H9 (cell line): ENCODE measurements around the gene RBM18. TPM values are rescaled to one million over a fixed set of nuclear protein-coding genes. Genes with fewer than 3 reads are reported as not detected.

Source experiments
- DNase-seq: peaks from one replicate; pipeline ENCODE4 v3.0.0-alpha.2; 2017
- H2AFZ ChIP-seq: one replicate; pipeline ENCODE4 v1.6.1; 2013; ENCODE audit warnings: mild to moderate bottlenecking, low read length, control low read depth, moderate library complexity
- H2AK5ac ChIP-seq: 2 replicates; pipeline ENCODE4 v1.6.1; 2013; ENCODE audit warnings: low read length, control low read depth, mixed read lengths; ENCODE audit not compliant: insufficient read length
- H2BK120ac ChIP-seq: one replicate; pipeline ENCODE4 v1.6.1; 2013; ENCODE audit warnings: low read depth, mild to moderate bottlenecking, low read length, control low read depth, inconsistent platforms; ENCODE audit not compliant: poor library complexity, severe bottlenecking
- H2BK12ac ChIP-seq: 2 replicates; pipeline ENCODE4 v1.6.1; 2013; ENCODE audit warnings: low read length, control low read depth, mixed read lengths, low read depth; ENCODE audit not compliant: insufficient read length
- H2BK15ac ChIP-seq: 2 replicates; pipeline ENCODE4 v1.6.1; 2013; ENCODE audit warnings: low read depth, low read length, control low read depth
- H2BK20ac ChIP-seq: one replicate; pipeline ENCODE4 v1.6.1; 2013; ENCODE audit warnings: low read depth, mild to moderate bottlenecking, low read length, control low read depth, inconsistent platforms; ENCODE audit not compliant: poor library complexity, severe bottlenecking
- H2BK5ac ChIP-seq: 2 replicates; pipeline ENCODE4 v1.6.1; 2013; ENCODE audit warnings: low read length, control low read depth, mixed read lengths; ENCODE audit not compliant: insufficient read length
- H3K14ac ChIP-seq: 2 replicates; pipeline ENCODE4 v1.6.1; 2013; ENCODE audit warnings: low read length, control low read depth; ENCODE audit not compliant: insufficient read depth
- H3K18ac ChIP-seq: 2 replicates; pipeline ENCODE4 v1.6.1; 2013; ENCODE audit warnings: low read depth, mild to moderate bottlenecking, mixed read lengths, low read length, control low read depth; ENCODE audit not compliant: insufficient read length
- H3K23ac ChIP-seq: 2 replicates; pipeline ENCODE4 v1.6.1; 2013; ENCODE audit warnings: low read length, control low read depth, mixed read lengths, low read depth; ENCODE audit not compliant: insufficient read length
- H3K23me2 ChIP-seq: 2 replicates; pipeline ENCODE4 v1.6.1; 2013; ENCODE audit warnings: low read depth, mild to moderate bottlenecking, mixed read lengths, low read length, control low read depth; ENCODE audit not compliant: insufficient read length, poor library complexity, severe bottlenecking
- H3K27ac ChIP-seq: 2 replicates; pipeline ENCODE4 v1.5.1; 2013; ENCODE audit warnings: low read length, control low read depth, mixed read lengths, low read depth; ENCODE audit not compliant: insufficient read length
- H3K27me3 ChIP-seq: 2 replicates; pipeline ENCODE4 v1.6.1; 2013; ENCODE audit warnings: low read length, control low read depth, inconsistent platforms; ENCODE audit not compliant: insufficient read depth
- H3K4ac ChIP-seq: 2 replicates; pipeline ENCODE4 v1.6.1; 2013; ENCODE audit warnings: low read depth, mild to moderate bottlenecking, control low read depth, inconsistent platforms, low read length, moderate library complexity
- H3K4me1 ChIP-seq: 2 replicates; pipeline ENCODE4 v1.6.1; 2013; ENCODE audit warnings: low read length, control low read depth, inconsistent platforms; ENCODE audit not compliant: insufficient read depth
- H3K4me2 ChIP-seq: 2 replicates; pipeline ENCODE4 v1.6.1; 2013; ENCODE audit warnings: low read length, control low read depth, mixed read lengths; ENCODE audit not compliant: insufficient read length, insufficient read depth
- H3K56ac ChIP-seq: 2 replicates; pipeline ENCODE4 v1.6.1; 2013; ENCODE audit warnings: low read depth, mild to moderate bottlenecking, mixed read lengths, low read length, control low read depth; ENCODE audit not compliant: insufficient read length
- H3K79me1 ChIP-seq: 2 replicates; pipeline ENCODE4 v1.6.1; 2013; ENCODE audit warnings: low read depth, mild to moderate bottlenecking, moderate library complexity, low read length, control low read depth, inconsistent platforms; ENCODE audit not compliant: insufficient read depth, poor library complexity, severe bottlenecking
- H3K79me2 ChIP-seq: 2 replicates; pipeline ENCODE4 v1.6.1; 2013; ENCODE audit warnings: low read length, control low read depth, inconsistent platforms; ENCODE audit not compliant: insufficient read depth
- H3K9ac ChIP-seq: 2 replicates; pipeline ENCODE4 v1.6.1; 2013; ENCODE audit warnings: low read length, control low read depth, mixed read lengths; ENCODE audit not compliant: insufficient read length; ENCODE audit errors: extremely low read depth
- H3K9me3 ChIP-seq: one replicate; pipeline ENCODE4 v1.6.1; 2013; ENCODE audit warnings: low read depth, low read length, inconsistent platforms; ENCODE audit not compliant: control insufficient read depth
- H3T11ph ChIP-seq: one replicate; pipeline ENCODE4 v1.6.1; 2013; ENCODE audit warnings: mild to moderate bottlenecking, low read length, control low read depth, inconsistent platforms
- H4K20me1 ChIP-seq: one replicate; pipeline ENCODE4 v1.6.1; 2013; ENCODE audit not compliant: control insufficient read depth, insufficient read length, insufficient read depth
- H4K5ac ChIP-seq: 2 replicates; pipeline ENCODE4 v1.6.1; 2013; ENCODE audit warnings: low read depth, mild to moderate bottlenecking, mixed read lengths, low read length, control low read depth; ENCODE audit not compliant: insufficient read length
- H4K8ac ChIP-seq: replicated peaks from 2 replicates; pipeline ENCODE4 v1.6.1; 2013; ENCODE audit warnings: low read length, control low read depth, mixed read lengths, low read depth; ENCODE audit not compliant: insufficient read length
- H4K91ac ChIP-seq: 2 replicates; pipeline ENCODE4 v1.6.1; 2013; ENCODE audit warnings: low read depth, mild to moderate bottlenecking, moderate library complexity, mixed read lengths, low read length, control low read depth; ENCODE audit not compliant: insufficient read length
- H3K27ac Mint-ChIP-seq, 3 experiments: 2 replicates in 2 of 3; 3 replicates in 1 of 3; pipeline ENCODE4 v1.8.0; 2020 to 2021; ENCODE audit warnings: mixed read lengths in 3 of 3, mild to moderate bottlenecking in 1 of 3, moderate library complexity in 1 of 3
- H3K27me3 Mint-ChIP-seq: 2 replicates; pipeline ENCODE4 v1.8.0; 2021; ENCODE audit warnings: low read depth, mild to moderate bottlenecking, moderate library complexity, mixed read lengths
- H3K36me3 Mint-ChIP-seq, 3 experiments: 2 replicates in 2 of 3; 3 replicates in 1 of 3; pipeline ENCODE4 v1.8.0; 2020 to 2021; ENCODE audit warnings: low read depth in 3 of 3, mixed read lengths in 3 of 3; ENCODE audit not compliant: insufficient read depth in 1 of 3
- H3K4me1 Mint-ChIP-seq, 2 experiments: 2 replicates each; pipeline ENCODE4 v1.8.0; 2020; ENCODE audit warnings: mixed read lengths in 2 of 2
- H3K4me3 Mint-ChIP-seq, 2 experiments: 2 replicates in 1 of 2; 3 replicates in 1 of 2; pipeline ENCODE4 v1.8.0; 2020 to 2021; ENCODE audit warnings: mild to moderate bottlenecking in 2 of 2, mixed read lengths in 2 of 2, moderate library complexity in 1 of 2
- H3K9me3 Mint-ChIP-seq, 2 experiments: 2 replicates in 1 of 2; 3 replicates in 1 of 2; pipeline ENCODE4 v1.8.0; 2020; ENCODE audit warnings: mild to moderate bottlenecking in 2 of 2, mixed read lengths in 2 of 2, moderate library complexity in 1 of 2
- WGBS: extraction: QIAGEN DNeasy Blood & Tissue Kit; methylation state at CpG from one replicate; pipeline ENCODE4 v1.1.7; 2013; ENCODE audit warnings: missing lambda C conversion rate, low lambda C conversion rate, mixed read lengths; ENCODE audit not compliant: insufficient read length; ENCODE audit errors: extremely low coverage; 5-methylcytosine and 5-hydroxymethylcytosine counted together
- total RNA-seq: library from RNA; stranded (reverse); gene quantifications from 2 replicates; pipeline ENCODE4 v1.2.1, GENCODE V29; 2021
- TF ChIP-seq, protein P1 (sequence below): fragments of 200-600 bp; sonication (generic); conservative IDR thresholded peaks from 3 replicates; pipeline ENCODE4 v1.8.0; 2021; ENCODE audit warnings: antibody characterized with exemption, mild to moderate bottlenecking

The RBM18 gene
- total RNA-seq, 1 experiment from 2014 or later = 18.9 TPM

GRCh38 chr9:122218071-122218934, 46.3 kb downstream of the RBM18 start:
- Histone ChIP-seq H4K8ac (no peak overlapping the region), H4K5ac (no peak overlapping the region), H2BK12ac (no peak overlapping the region), H2BK120ac (no peak overlapping the region), H3K9me3 (no peaks in the 10 kb centered on the region), H3K56ac (no peak overlapping the region), H3K23me2 (peaks cover 20% of the 10 kb centered on the region), H3K79me2 (no peaks in the 10 kb centered on the region), H3K18ac (no peak overlapping the region), H3K79me1 (no peaks in the 10 kb centered on the region), H2BK15ac (no peak overlapping the region), H3K14ac (no peak overlapping the region), H3T11ph (no peak overlapping the region), H3K4me1 (peaks cover 4% of the 10 kb centered on the region; the same call in 1 of the 2 replicates), H3K27ac (no peak overlapping the region), H3K4me2 (peak overlapping the region; percentile 48), H3K9ac (no peak overlapping the region), H4K91ac (no peak overlapping the region), H3K27me3 (peaks cover 83% of the 10 kb centered on the region), H3K4ac (no peak overlapping the region), H2BK20ac (no peak overlapping the region), H3K23ac (no peak overlapping the region), H2BK5ac (no peak overlapping the region), H2AFZ (no peak overlapping the region), H4K20me1 (peaks cover 2% of the 10 kb centered on the region), H2AK5ac (no peak overlapping the region)
- peaks cover 0 to 7% (median 0%) of the 10 kb centered on the region in 3 experiments; a peak in 2 of 7 replicates for H3K36me3 Mint-ChIP-seq
- H3K27me3 Mint-ChIP-seq = peaks cover 99% of the 10 kb centered on the region
- no CpG with 5 or more reads among the region's 11 CpGs for WGBS
- peaks cover 38 to 57% of the 10 kb centered on the region in 2 experiments for H3K4me1 Mint-ChIP-seq
- TF ChIP-seq, protein P1, sequence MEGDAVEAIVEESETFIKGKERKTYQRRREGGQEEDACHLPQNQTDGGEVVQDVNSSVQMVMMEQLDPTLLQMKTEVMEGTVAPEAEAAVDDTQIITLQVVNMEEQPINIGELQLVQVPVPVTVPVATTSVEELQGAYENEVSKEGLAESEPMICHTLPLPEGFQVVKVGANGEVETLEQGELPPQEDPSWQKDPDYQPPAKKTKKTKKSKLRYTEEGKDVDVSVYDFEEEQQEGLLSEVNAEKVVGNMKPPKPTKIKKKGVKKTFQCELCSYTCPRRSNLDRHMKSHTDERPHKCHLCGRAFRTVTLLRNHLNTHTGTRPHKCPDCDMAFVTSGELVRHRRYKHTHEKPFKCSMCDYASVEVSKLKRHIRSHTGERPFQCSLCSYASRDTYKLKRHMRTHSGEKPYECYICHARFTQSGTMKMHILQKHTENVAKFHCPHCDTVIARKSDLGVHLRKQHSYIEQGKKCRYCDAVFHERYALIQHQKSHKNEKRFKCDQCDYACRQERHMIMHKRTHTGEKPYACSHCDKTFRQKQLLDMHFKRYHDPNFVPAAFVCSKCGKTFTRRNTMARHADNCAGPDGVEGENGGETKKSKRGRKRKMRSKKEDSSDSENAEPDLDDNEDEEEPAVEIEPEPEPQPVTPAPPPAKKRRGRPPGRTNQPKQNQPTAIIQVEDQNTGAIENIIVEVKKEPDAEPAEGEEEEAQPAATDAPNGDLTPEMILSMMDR = no peak
- H3K27ac Mint-ChIP-seq = no peak overlapping the region
- H3K4me3 Mint-ChIP-seq = peak overlapping the region; percentile 18 to 82
- H3K9me3 Mint-ChIP-seq = peaks cover 3 to 6% of the 10 kb centered on the region in 2 experiments; a peak in 4 of 5 replicates
- DNase-seq = no peak
